B cell (primary cell): ENCODE data around the gene KIF18A. TPM values are rescaled to one million over a fixed set of nuclear protein-coding genes. Genes with fewer than 3 reads are reported as not detected.

ENCODE experiments used
- ATAC-seq: fragments of 200-7000 bp; cut with Tn5 transposase; one replicate; pipeline ENCODE4 v1.10.0; 2021; ENCODE audit warnings: low read depth, mild to moderate bottlenecking, moderate number of reproducible peaks, moderate library complexity
- CTCF ChIA-PET: fragments of 350-600 bp; sonication (Branson Sonifier 250); formaldehyde crosslinking; loops from one replicate; lab custom pipeline; 2021; ENCODE audit warnings: antibody characterized with exemption, inconsistent platforms; lab: Charles Lee
- POLR2A ChIA-PET: fragments of 350-600 bp; sonication (Branson Sonifier 250); formaldehyde crosslinking; loops from one replicate; lab custom pipeline; 2021; ENCODE audit warnings: antibody characterized with exemption; lab: Charles Lee
- DNase-seq: peaks from one replicate; pipeline ENCODE4 v3.0.0; 2013
- H2AFZ ChIP-seq: 2 replicates; pipeline ENCODE4 v1.6.1; 2012; ENCODE audit warnings: mild to moderate bottlenecking, low read depth, low read length; ENCODE audit not compliant: insufficient read depth, poor library complexity, severe bottlenecking
- H3K27ac ChIP-seq, 2 donors: 1 replicate in 1 of 2; 2 replicates in 1 of 2; pipeline ENCODE4 v1.5.1; 2012 to 2013; ENCODE audit warnings: low read length in 2 of 2, mild to moderate bottlenecking in 2 of 2, moderate library complexity in 1 of 2
- H3K27me3 ChIP-seq, 4 experiments: fragments of 200-600 bp in 1 of 4; sonication (generic) in 1 of 4; replicated peaks in 1 of 4; 1 replicate in 2 of 4; 2 replicates in 2 of 4; pipeline versions ENCODE4 v1.6.1 to v1.7.0; 2013 to 2016; ENCODE audit warnings: low read length in 3 of 4, mild to moderate bottlenecking in 2 of 4, mixed read lengths in 1 of 4, moderate library complexity in 1 of 4; ENCODE audit not compliant: insufficient read depth in 4 of 4, control insufficient read depth in 3 of 4; ENCODE audit errors: control extremely low read depth in 1 of 4
- H3K36me3 ChIP-seq, 2 experiments: replicated peaks in 1 of 2; 1 replicate in 1 of 2; 2 replicates in 1 of 2; pipeline versions ENCODE4 v1.6.1 to v1.7.1; 2013; ENCODE audit warnings: low read length in 1 of 2; ENCODE audit not compliant: insufficient read depth in 2 of 2, control insufficient read depth in 1 of 2; ENCODE audit errors: control extremely low read depth in 1 of 2, extremely low read depth in 1 of 2
- H3K4me1 ChIP-seq, 2 donors: fragments of 200-600 bp in 1 of 2; sonication (generic) in 1 of 2; 1 replicate in 1 of 2; 2 replicates in 1 of 2; pipeline versions ENCODE4 v1.5.1 to v1.6.1; 2013 to 2017; ENCODE audit warnings: low read length in 2 of 2; ENCODE audit not compliant: control insufficient read depth in 2 of 2, insufficient read depth in 2 of 2
- H3K4me2 ChIP-seq: replicated peaks from 2 replicates; pipeline ENCODE3; 2012; ENCODE audit warnings: mild to moderate bottlenecking, low read depth, low read length; ENCODE audit not compliant: poor library complexity, severe bottlenecking
- H3K4me3 ChIP-seq, 5 experiments: fragments of 200-600 bp in 1 of 5; sonication (generic) in 1 of 5; 1 replicate in 3 of 5; 2 replicates in 2 of 5; pipeline versions ENCODE4 v1.5.1 to v1.7.0; 2011 to 2016; ENCODE audit warnings: low read length in 4 of 5, mild to moderate bottlenecking in 4 of 5, low read depth in 2 of 5, control low read depth in 1 of 5, moderate library complexity in 1 of 5; ENCODE audit not compliant: insufficient read depth in 1 of 5; ENCODE audit errors: control extremely low read depth in 1 of 5, extremely low read depth in 1 of 5
- H3K79me2 ChIP-seq: fragments of 200-600 bp; sonication (generic); one replicate; pipeline ENCODE4 v1.6.0; 2016; ENCODE audit warnings: low read length; ENCODE audit not compliant: control insufficient read depth, insufficient read depth
- H3K9ac ChIP-seq: fragments of 200-600 bp; sonication (generic); 2 replicates; pipeline ENCODE4 v1.6.1; 2017; ENCODE audit warnings: mild to moderate bottlenecking, low read length, moderate library complexity
- H3K9me3 ChIP-seq, 3 donors: one replicate each; pipeline versions ENCODE4 v1.6.1 to v1.7.1; 2013; ENCODE audit warnings: low read length in 2 of 3; ENCODE audit not compliant: control insufficient read depth in 2 of 3, insufficient read depth in 1 of 3; ENCODE audit errors: control extremely low read depth in 1 of 3
- H4K20me1 ChIP-seq: 2 replicates; pipeline ENCODE4 v1.6.0; 2012; ENCODE audit warnings: mild to moderate bottlenecking, low read length; ENCODE audit not compliant: insufficient read depth, control insufficient read depth, poor library complexity, severe bottlenecking
- H3K27ac Mint-ChIP-seq: one replicate; pipeline ENCODE4 v1.8.0; 2021; ENCODE audit warnings: mixed read lengths
- H3K27me3 Mint-ChIP-seq: one replicate; pipeline ENCODE4 v1.8.0; 2021; ENCODE audit warnings: mixed read lengths
- H3K4me1 Mint-ChIP-seq: one replicate; pipeline ENCODE4 v1.8.0; 2021; ENCODE audit warnings: mixed read lengths
- H3K4me3 Mint-ChIP-seq: one replicate; pipeline ENCODE4 v1.8.0; 2021; ENCODE audit warnings: mixed read lengths
- H3K9me3 Mint-ChIP-seq: one replicate; pipeline ENCODE4 v1.8.0; 2022; ENCODE audit warnings: mixed read lengths; ENCODE audit not compliant: insufficient read depth
- CTCF ChIP-seq: fragments of 200-600 bp; IDR thresholded peaks from one replicate; pipeline ENCODE4 v1.8.0; 2022; ENCODE audit warnings: antibody characterized with exemption, mild to moderate bottlenecking
- EZH2 ChIP-seq: IDR thresholded peaks from 2 replicates; pipeline ENCODE4 v1.6.1; 2012; ENCODE audit warnings: borderline replicate concordance, low read depth, mild to moderate bottlenecking, moderate library complexity, low read length; ENCODE audit not compliant: insufficient read depth, poor library complexity, severe bottlenecking
- WGBS: methylation state at CpG from one replicate; pipeline ENCODE4 v1.1.5; 2013; ENCODE audit warnings: missing lambda C conversion rate; ENCODE audit not compliant: insufficient coverage; 5-methylcytosine and 5-hydroxymethylcytosine counted together
- intact Hi-C: fragments of 100-400 bp; cut with micrococcal nuclease; formaldehyde crosslinking; loops from one replicate; pipeline ENCODE4 v1.10.0; 2022
- polyA plus RNA-seq: library from polyadenylated mRNA; depleted of rRNA; stranded (reverse); fragments of >200 nt; gene quantifications from 2 replicates; pipeline ENCODE4 v1.2.3, GENCODE V29; 2012
- total RNA-seq, 2 donors: library from RNA; stranded (reverse); fragments of 120-200 nt in 1 of 2; gene quantifications; 1 replicate in 1 of 2; 2 replicates in 1 of 2; pipeline versions ENCODE4 v1.2.3 to v1.2.4, GENCODE V29; 2013 to 2022

The KIF18A gene
- total and polyA plus RNA-seq, 2 donors (not counting 1 experiment from before 2014, with no cell fraction given): 0.84 to 4.1 TPM

- H3K27ac ChIP-seq: no peak overlapping the region
- Mint-ChIP-seq H3K27me3 (no peaks in the 10 kb centered on the region), H3K4me1 (no peaks in the 10 kb centered on the region), H3K9me3 (no peaks in the 10 kb centered on the region), H3K4me3 (no peak overlapping the region), H3K27ac (no peak overlapping the region)
- no peak for DNase-seq
- no peaks in the 10 kb centered on the region for H3K27me3 ChIP-seq
- H3K9me3 ChIP-seq: no peaks in the 10 kb centered on the region
- no peak for ATAC-seq
- H3K36me3 ChIP-seq: peaks cover 0 to 3% of the 10 kb centered on the region in 2 experiments
- ChIA-PET POLR2A (no interaction called here), CTCF (no interaction called here)
- H2AFZ ChIP-seq: no peak overlapping the region
- H4K20me1 ChIP-seq: no peaks in the 10 kb centered on the region
- H3K9ac ChIP-seq: no peak overlapping the region
- no peaks in the 10 kb centered on the region for H3K79me2 ChIP-seq
- no peak overlapping the region for H3K4me3 ChIP-seq
- H3K4me2 ChIP-seq: no peak overlapping the region
- intact Hi-C loops: no loop called here
- no peaks in the 10 kb centered on the region for H3K4me1 ChIP-seq
- no peak for TF ChIP-seq EZH2
- TF ChIP-seq CTCF: no peak
Measured at GRCh38 chr11:28058333-28058732, 49.6 kb downstream of the KIF18A start.

GRCh38 chr11:28054821-28055220 lies 53.1 kb downstream of the KIF18A start:
- no peaks in the 10 kb centered on the region for H3K4me1 ChIP-seq
- peaks cover 0 to 2% of the 10 kb centered on the region in 2 experiments for H3K36me3 ChIP-seq
- no peak overlapping the region for H3K9ac ChIP-seq
- no peaks in the 10 kb centered on the region for H4K20me1 ChIP-seq
- DNase-seq: no peak
- intact Hi-C loops: no loop called here
- TF ChIP-seq EZH2: no peak
- TF ChIP-seq CTCF: no peak
- ChIA-PET POLR2A (no interaction called here), CTCF (no interaction called here)
- no peak overlapping the region for H2AFZ ChIP-seq
- Mint-ChIP-seq H3K4me1 (no peaks in the 10 kb centered on the region), H3K9me3 (no peaks in the 10 kb centered on the region), H3K4me3 (no peak overlapping the region), H3K27me3 (no peaks in the 10 kb centered on the region), H3K27ac (no peak overlapping the region)
- H3K4me2 ChIP-seq: no peak overlapping the region
- H3K27ac ChIP-seq: no peak overlapping the region
- WGBS: no CpG with 5 or more reads among the region's 2 CpGs
- no peaks in the 10 kb centered on the region for H3K9me3 ChIP-seq
- H3K27me3 ChIP-seq: no peaks in the 10 kb centered on the region
- ATAC-seq: no peak
- H3K79me2 ChIP-seq: no peaks in the 10 kb centered on the region
- no peak overlapping the region for H3K4me3 ChIP-seq
